ENCODE data around the gene ADGRB3. TPM values are rescaled to one million over a fixed set of nuclear protein-coding genes. Genes with fewer than 3 reads are reported as not detected.

Gene ADGRB3
- total RNA-seq, 1 donor from 2014 or later = 0.92 TPM

DNA sequence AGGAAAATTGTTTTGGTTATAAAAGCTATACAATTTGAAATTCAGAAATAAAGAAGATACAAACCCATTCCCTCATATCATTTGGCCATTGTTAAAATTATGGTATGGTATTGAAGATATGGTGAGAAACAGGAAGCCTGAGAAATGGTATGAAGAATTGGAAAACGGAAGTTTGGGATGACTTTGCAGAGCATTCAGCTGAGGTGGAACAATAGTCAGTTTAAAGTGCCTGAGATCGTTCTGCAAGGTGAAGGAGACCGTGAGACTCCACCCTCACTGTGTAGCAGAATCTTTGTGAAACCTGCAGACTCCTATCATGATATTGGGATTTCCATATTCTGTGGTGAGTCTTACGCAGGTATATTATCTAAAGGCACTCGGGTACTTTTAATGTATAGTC lies 97.3 kb downstream of the ADGRB3 start:
- no peak overlapping the region for H3K4me3 ChIP-seq (ENCODE audit: low read depth, low read length)
- H3K27me3 ChIP-seq (ENCODE audit: control insufficient read depth, insufficient read depth, low read length) = no peaks in the 10 kb centered on the region
- H3K36me3 ChIP-seq (ENCODE audit: control insufficient read depth, insufficient read depth, low read length) = no peaks in the 10 kb centered on the region
- DNase-seq (ENCODE audit: low read depth) = no peak
- TF ChIP-seq, protein P1, sequence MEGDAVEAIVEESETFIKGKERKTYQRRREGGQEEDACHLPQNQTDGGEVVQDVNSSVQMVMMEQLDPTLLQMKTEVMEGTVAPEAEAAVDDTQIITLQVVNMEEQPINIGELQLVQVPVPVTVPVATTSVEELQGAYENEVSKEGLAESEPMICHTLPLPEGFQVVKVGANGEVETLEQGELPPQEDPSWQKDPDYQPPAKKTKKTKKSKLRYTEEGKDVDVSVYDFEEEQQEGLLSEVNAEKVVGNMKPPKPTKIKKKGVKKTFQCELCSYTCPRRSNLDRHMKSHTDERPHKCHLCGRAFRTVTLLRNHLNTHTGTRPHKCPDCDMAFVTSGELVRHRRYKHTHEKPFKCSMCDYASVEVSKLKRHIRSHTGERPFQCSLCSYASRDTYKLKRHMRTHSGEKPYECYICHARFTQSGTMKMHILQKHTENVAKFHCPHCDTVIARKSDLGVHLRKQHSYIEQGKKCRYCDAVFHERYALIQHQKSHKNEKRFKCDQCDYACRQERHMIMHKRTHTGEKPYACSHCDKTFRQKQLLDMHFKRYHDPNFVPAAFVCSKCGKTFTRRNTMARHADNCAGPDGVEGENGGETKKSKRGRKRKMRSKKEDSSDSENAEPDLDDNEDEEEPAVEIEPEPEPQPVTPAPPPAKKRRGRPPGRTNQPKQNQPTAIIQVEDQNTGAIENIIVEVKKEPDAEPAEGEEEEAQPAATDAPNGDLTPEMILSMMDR (IDR thresholded peaks at IDR 0.05; ENCODE audit: insufficient read depth, low read length, poor library complexity, severe bottlenecking) = no peak

DNA sequence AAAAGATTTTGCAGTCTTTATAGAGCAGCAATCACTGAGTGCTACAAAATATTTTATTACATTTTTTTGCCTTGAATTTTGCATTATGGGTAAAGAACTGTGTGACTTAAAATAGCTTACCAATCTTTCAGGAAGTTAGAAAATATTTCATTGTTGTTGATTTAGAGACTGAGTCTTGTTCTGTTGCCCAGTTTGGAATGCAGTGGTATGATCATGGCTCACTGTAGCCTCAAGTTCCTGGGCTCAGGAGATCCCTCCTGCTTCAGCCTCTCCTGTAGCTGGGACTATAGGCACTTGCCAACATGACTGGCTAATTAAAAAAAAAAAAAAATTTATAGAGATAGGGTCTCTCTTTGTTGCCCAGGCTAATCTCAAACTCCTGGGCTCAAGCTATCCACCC lies 100.8 kb downstream of the ADGRB3 start:
- no peak for DNase-seq (ENCODE audit: low read depth)

DNA sequence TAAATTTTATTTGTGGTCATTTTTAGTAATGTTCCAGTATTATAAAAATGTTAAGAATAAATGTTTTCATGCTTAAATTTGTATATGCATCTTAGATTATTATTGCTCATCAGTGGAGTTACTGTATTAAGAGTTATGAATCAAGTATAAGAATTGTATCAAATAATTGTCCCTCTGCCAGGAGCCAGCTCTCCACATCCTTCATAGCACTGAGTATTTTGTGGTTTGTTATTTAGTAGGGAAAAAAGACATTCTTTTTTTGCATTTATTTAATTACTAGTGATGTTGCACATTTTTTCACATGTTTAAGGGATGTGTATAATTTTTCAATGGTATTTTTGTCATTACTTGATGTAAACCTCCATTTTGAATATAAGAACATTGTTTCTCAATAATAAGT lies 102.0 kb downstream of the ADGRB3 start:
- DNase-seq (ENCODE audit: low read depth) = no peak
- Histone ChIP-seq H3K4me3 (ENCODE audit: low read depth, low read length) (no peak overlapping the region), H3K27me3 (ENCODE audit: control insufficient read depth, insufficient read depth, low read length) (no peaks in the 10 kb centered on the region), H3K36me3 (ENCODE audit: control insufficient read depth, insufficient read depth, low read length) (no peaks in the 10 kb centered on the region)
- TF ChIP-seq, protein P1 (IDR thresholded peaks at IDR 0.05; ENCODE audit: insufficient read depth, low read length, poor library complexity, severe bottlenecking) = no peak

More for the DNA sequence above, 100.8 kb downstream of the ADGRB3 start:
- no peaks in the 10 kb centered on the region for H3K36me3 ChIP-seq (ENCODE audit: control insufficient read depth, insufficient read depth, low read length)
- H3K27me3 ChIP-seq (ENCODE audit: control insufficient read depth, insufficient read depth, low read length) = no peaks in the 10 kb centered on the region
- TF ChIP-seq, protein P1 (IDR thresholded peaks at IDR 0.05; ENCODE audit: insufficient read depth, low read length, poor library complexity, severe bottlenecking) = no peak
- H3K4me3 ChIP-seq (ENCODE audit: low read depth, low read length) = no peak overlapping the region

DNA sequence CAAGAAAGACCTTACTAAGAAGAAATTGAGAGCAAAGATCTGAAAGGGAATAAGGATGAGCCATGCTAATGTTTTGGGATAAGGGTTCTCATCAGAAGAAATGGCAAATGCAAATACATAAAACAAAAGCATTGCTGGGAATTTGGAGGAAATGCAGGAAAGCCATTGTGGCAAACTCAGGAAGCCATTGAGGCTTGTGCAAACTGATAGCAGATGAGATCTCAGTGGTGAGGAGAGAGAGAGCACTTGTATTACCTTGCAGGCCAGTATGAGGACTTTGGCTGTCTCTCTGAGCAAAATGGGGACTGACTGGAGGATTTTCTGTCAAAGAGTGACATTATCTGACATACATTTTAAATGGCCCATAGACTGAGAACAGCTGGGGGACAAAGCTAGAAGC lies 103.0 kb downstream of the ADGRB3 start:
- Histone ChIP-seq H3K27me3 (ENCODE audit: control insufficient read depth, insufficient read depth, low read length) (no peaks in the 10 kb centered on the region), H3K36me3 (ENCODE audit: control insufficient read depth, insufficient read depth, low read length) (no peaks in the 10 kb centered on the region), H3K4me3 (ENCODE audit: low read depth, low read length) (no peak overlapping the region)
- TF ChIP-seq, protein P1 (IDR thresholded peaks at IDR 0.05; ENCODE audit: insufficient read depth, low read length, poor library complexity, severe bottlenecking) = no peak
- no peak for DNase-seq (ENCODE audit: low read depth)

DNA sequence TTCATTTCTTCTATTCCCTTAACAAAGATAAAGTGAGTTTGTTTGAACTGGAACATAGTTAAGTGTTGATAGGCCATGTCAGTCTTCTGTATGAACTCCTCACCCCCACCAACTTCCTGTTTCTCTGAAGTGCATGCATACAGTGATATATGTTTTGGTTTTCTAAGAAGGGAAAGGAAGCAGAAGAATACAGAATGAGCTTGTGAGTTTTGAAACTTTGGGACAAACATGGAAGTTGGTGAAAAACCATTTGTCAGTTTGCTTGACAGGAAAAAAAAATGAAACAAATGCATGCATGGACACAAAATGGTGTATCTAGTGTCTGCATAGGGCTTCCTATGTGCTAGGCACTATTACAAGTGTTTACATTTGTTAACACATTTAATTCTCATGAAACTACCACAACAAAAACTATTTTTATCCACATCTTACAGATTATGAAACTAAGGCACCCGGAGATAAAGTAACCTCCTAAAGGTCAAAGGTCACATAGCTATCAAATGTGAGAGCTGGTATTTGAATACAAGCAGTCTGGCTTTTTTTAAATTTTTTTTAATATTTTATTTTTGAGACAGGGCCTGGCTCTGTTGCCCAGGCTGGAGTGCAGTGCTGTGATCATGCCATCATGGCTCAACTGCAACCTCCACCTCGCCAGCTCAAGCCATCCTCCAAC lies 105.9 kb downstream of the ADGRB3 start:
- DNase-seq (ENCODE audit: low read depth) = no peak
- H3K27me3 ChIP-seq (ENCODE audit: control insufficient read depth, insufficient read depth, low read length) = no peaks in the 10 kb centered on the region
- H3K4me3 ChIP-seq (ENCODE audit: low read depth, low read length) = no peak overlapping the region
- TF ChIP-seq, protein P1 (IDR thresholded peaks at IDR 0.05; ENCODE audit: insufficient read depth, low read length, poor library complexity, severe bottlenecking) = no peak
- no peaks in the 10 kb centered on the region for H3K36me3 ChIP-seq (ENCODE audit: control insufficient read depth, insufficient read depth, low read length)

Data from kidney epithelial cell (primary cell).